Ovary (tissue), 9 donors: Measurements from ENCODE around the gene PCBP3. TPM values are rescaled to one million over a fixed set of nuclear protein-coding genes. Genes with fewer than 3 reads are reported as not detected.

Experiments
- DNase-seq, 5 donors: peaks; one replicate each; pipeline ENCODE4 v3.0.0-alpha.2; 2019 to 2020
- H3K27ac ChIP-seq, 2 donors: fragments of 200-600 bp; one replicate each; pipeline versions ENCODE4 v1.5.1 to v1.8.0; 2019 to 2022
- H3K27me3 ChIP-seq: fragments of 200-600 bp; one replicate; pipeline ENCODE4 v1.8.0; 2022
- H3K36me3 ChIP-seq: fragments of 200-600 bp; sonication (generic); one replicate; pipeline ENCODE4 v1.5.1; 2019
- H3K4me1 ChIP-seq: one replicate; pipeline ENCODE4 v1.8.1; 2013; ENCODE audit warnings: mild to moderate bottlenecking, moderate library complexity; ENCODE audit not compliant: insufficient read depth
- H3K4me3 ChIP-seq: fragments of 200-600 bp; sonication (generic); one replicate; pipeline ENCODE4 v1.5.1; 2017
- H3K9me3 ChIP-seq, 2 donors: fragments of 200-600 bp in 1 of 2; sonication (generic) in 1 of 2; one replicate each; pipeline versions ENCODE4 v1.5.1 to v1.8.1; 2013 to 2019; ENCODE audit warnings: mild to moderate bottlenecking in 1 of 2, moderate library complexity in 1 of 2
- CTCF ChIP-seq, 3 donors: fragments of 450-650 bp in 2 of 3; fragments of 200-600 bp in 1 of 3; IDR thresholded peaks; one replicate each; pipeline versions ENCODE4 v1.5.1 to v1.8.0; 2016 to 2022; ENCODE audit warnings: antibody characterized with exemption in 3 of 3, mild to moderate bottlenecking in 1 of 3
- EP300 ChIP-seq: sonication (generic); formaldehyde crosslinking; IDR thresholded peaks from one replicate; pipeline ENCODE4 v1.6.1; 2017; ENCODE audit warnings: antibody characterized with exemption
- POLR2A ChIP-seq: fragments of 450-650 bp; IDR thresholded peaks from one replicate; pipeline ENCODE4 v1.6.1; 2017; ENCODE audit warnings: antibody characterized with exemption, mild to moderate bottlenecking, moderate library complexity
- WGBS, 3 donors: extraction: QIAGEN DNeasy Blood & Tissue Kit in 1 of 3; methylation state at CpG; one replicate each; pipeline versions ENCODE4 v1.1.5 to v1.1.7; 2013 to 2017; 5-methylcytosine and 5-hydroxymethylcytosine counted together
- intact Hi-C, 4 donors: fragments of 100-400 bp; cut with DNase I; formaldehyde crosslinking; loops; one replicate each; pipeline versions ENCODE4 v1.11.0 to v1.15.1; 2022 to 2023
- polyA plus RNA-seq, 2 donors: library from polyadenylated mRNA; stranded (reverse); fragments of 200-250 nt in 1 of 2; fragments of 350-450 nt in 1 of 2; fragmentation: Illumina TruSeq in 1 of 2; extraction: RNeasy Lipid Tissue Mini Kit (QIAGEN cat#74804) in 1 of 2; gene quantifications; one replicate each; pipeline ENCODE4 v1.2.3, GENCODE V29; 2013 to 2014
- total RNA-seq, 7 donors: library from RNA; depleted of rRNA in 2 of 7; stranded (reverse); fragments of >200 nt in 2 of 7; fragmentation: NEBNext Ultra II Directional in 3 of 7; extraction: Animal tissue kit (Norgen Biotek cat#: 25700) in 3 of 7; gene quantifications; one replicate each; pipeline versions ENCODE4 v1.1.0 to v1.2.4, GENCODE V29; 2016 to 2023
- donor health status: DM: no; HTN: no; CAD: no; lungs with moderate emphysema.
- donor health status: DM: no; HTN: no; CAD: no.
- donor health status: Bipolar disorder and iron deficiency.
- donor health status: DM: yes; HTN: yes; CAD: no.
- donor health status: DM: no; HTN: no; CAD: no.
- donor health status: DM: yes; HTN: yes; CAD: no.

PCBP3 gene
- total and polyA plus RNA-seq, 9 donors: 2.4 to 10.1 (median 5.4) TPM

DNA sequence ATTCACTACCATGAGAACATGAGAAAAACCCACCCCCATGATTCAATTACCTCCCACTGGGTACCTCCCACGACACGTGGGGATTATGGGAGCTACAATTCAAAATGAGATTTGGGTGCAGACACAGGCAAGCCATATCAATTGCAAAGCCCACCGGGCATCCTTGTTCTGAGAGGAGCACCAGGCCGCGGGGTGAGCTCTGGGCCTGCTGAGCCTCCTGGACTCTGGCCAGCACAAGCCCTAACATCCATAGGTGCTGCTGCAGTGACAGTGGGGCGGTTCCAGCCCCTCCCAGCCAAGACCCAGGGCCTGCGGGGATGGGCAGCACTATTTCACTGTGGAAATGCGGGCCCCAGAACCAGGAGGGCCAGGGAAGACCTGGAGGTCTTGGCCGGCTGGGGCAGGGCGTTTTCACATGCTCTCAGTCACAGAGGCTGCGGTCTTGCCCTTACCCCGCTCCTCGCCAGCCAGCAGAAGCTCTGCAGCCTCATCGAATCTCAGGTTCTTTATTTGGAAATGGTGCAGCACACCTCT lies 103.8 kb downstream of the PCBP3 start:
- Histone ChIP-seq H3K27me3 (no peaks in the 10 kb centered on the region), H3K4me3 (no peak overlapping the region), H3K36me3 (no peaks in the 10 kb centered on the region), H3K27ac (no peak overlapping the region), H3K9me3 (no peaks in the 10 kb centered on the region), H3K4me1 (no peaks in the 10 kb centered on the region)
- no peak for DNase-seq
- intact Hi-C loops: loop anchor here in 1 of 4 donors (10.0 kb wide), 1 partner anchor 1472 kb away; no protein-coding TSS in a partner anchor
- TF ChIP-seq POLR2A (no peak), EP300 (no peak), CTCF (IDR thresholded peaks at IDR 0.05) (no peak)
- WGBS, 3 donors: 85 to 87% (median 86%) methylated on average over 14 of the region's 14 CpGs

GRCh38 chr21:45747802-45748445 lies 104.4 kb downstream of the PCBP3 start:
- no peak for TF ChIP-seq POLR2A
- no peak for TF ChIP-seq CTCF (IDR thresholded peaks at IDR 0.05)
- no peak for DNase-seq
- no peak overlapping the region for H3K4me3 ChIP-seq
- H3K27me3 ChIP-seq: no peaks in the 10 kb centered on the region
- intact Hi-C loops: loop anchor here in 1 of 4 donors (10.0 kb wide), 1 partner anchor 1473 kb away; no protein-coding TSS in a partner anchor
- no peaks in the 10 kb centered on the region for H3K36me3 ChIP-seq
- H3K4me1 ChIP-seq: no peaks in the 10 kb centered on the region
- H3K27ac ChIP-seq: no peak overlapping the region
- 55 to 59% (median 56%) methylated on average over 18 of the region's 18 CpGs for WGBS, 3 donors
- H3K9me3 ChIP-seq: no peaks in the 10 kb centered on the region

DNA sequence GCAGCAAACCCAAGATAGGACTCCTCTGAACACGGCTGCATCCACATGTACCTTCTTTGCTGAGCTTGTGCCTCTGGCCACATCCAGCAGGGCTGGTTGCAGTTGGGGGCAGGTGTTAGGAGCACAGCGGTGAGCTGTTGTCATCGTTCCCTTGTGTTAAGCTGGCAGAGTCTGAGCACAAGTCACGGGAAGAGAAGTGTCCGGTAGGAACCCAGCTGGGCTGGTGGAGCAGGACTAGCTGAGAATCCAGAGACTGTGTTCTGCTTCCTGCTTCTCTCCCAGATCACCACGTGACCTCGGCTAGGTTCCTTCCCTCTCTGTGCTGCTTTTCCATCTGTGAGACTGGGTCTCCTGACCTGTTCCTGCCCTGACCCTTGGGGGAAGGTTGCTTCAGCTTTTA lies 105.1 kb downstream of the PCBP3 start:
- WGBS, 3 donors: 81 to 83% (median 83%) methylated on average over 7 of the region's 7 CpGs
- DNase-seq: no peak
- intact Hi-C loops: loop anchor here in 1 of 4 donors (10.0 kb wide), 1 partner anchor 1474 kb away; no protein-coding TSS in a partner anchor

DNA sequence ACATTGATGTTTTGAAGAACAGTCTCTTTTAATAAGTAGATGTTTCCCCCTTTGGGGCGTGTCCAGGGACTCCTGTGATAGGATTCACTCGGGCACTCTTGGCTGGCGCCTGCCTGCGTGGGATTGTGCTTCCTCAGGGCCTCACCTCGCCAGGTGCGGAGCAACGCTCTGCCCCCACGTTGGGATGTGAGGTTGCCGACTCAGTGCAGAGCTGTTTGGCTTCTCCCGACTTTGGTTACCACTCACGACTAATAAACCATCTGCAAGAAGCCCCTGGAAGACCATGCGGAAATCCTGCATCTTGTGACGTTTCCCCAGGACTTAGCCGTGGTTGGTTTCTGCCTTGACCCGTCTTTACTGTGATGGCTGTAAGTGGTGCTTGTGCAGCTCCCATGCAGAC lies 106.4 kb downstream of the PCBP3 start:
- Histone ChIP-seq H3K4me3 (no peak overlapping the region), H3K36me3 (no peaks in the 10 kb centered on the region), H3K4me1 (no peaks in the 10 kb centered on the region), H3K9me3 (no peaks in the 10 kb centered on the region), H3K27me3 (no peaks in the 10 kb centered on the region), H3K27ac (no peak overlapping the region)
- intact Hi-C loops: loop anchor here in 1 of 4 donors (10.0 kb wide), 1 partner anchor 1475 kb away; no protein-coding TSS in a partner anchor
- DNase-seq: no peak
- no peak for TF ChIP-seq POLR2A
- no peak for TF ChIP-seq CTCF (IDR thresholded peaks at IDR 0.05)
- no peak for TF ChIP-seq EP300
- 84 to 91% (median 91%) methylated on average over 15 of the region's 15 CpGs for WGBS, 3 donors

More for the DNA sequence above, 105.1 kb downstream of the PCBP3 start:
- Histone ChIP-seq H3K36me3 (no peaks in the 10 kb centered on the region), H3K4me3 (no peak overlapping the region), H3K27me3 (no peaks in the 10 kb centered on the region), H3K9me3 (no peaks in the 10 kb centered on the region), H3K4me1 (no peaks in the 10 kb centered on the region), H3K27ac (no peak overlapping the region)
- no peak for TF ChIP-seq POLR2A
- no peak for TF ChIP-seq CTCF (IDR thresholded peaks at IDR 0.05)
- TF ChIP-seq EP300: no peak
